GM18951 (cell line): Measurements from ENCODE around the gene SMURF2.

ENCODE experiments used
- POLR2A ChIP-seq: IDR thresholded peaks from 4 replicates; pipeline ENCODE4 v1.6.1; 2011; ENCODE audit warnings: mild to moderate bottlenecking; ENCODE audit not compliant: insufficient read length, insufficient read depth; ENCODE audit errors: extremely low read depth
- in situ Hi-C: fragments of 300-500 bp; cut with MboI; formaldehyde crosslinking; loops from one replicate; pipeline ENCODE4 v1.12.0; 2022; ENCODE audit warnings: low sequenced_read_pairs, mixed read lengths, inconsistent platforms; ENCODE audit not compliant: unreplicated experiment

Gene SMURF2

DNA sequence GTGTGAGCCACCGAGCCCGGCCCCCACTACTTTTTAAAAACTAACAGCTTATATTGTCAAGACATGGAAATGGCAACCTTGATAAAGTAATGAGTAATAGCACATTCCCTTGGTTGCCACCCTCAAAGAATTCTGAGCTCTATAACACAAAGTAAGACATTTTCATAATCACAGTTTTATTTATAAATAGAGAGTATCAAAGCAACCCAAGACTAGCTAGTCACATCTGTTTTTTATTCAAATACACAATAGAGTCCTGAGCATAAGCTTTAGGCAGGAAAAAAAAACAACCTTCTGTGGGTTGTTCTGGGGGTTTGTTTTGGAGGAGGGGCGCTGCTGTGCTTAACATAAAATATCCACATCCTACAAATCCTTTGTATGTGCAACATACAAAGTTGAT is 86.7 kb downstream of the SMURF2 start:
- TF ChIP-seq POLR2A, result no peak
- in situ Hi-C loops, result no loop called here

DNA sequence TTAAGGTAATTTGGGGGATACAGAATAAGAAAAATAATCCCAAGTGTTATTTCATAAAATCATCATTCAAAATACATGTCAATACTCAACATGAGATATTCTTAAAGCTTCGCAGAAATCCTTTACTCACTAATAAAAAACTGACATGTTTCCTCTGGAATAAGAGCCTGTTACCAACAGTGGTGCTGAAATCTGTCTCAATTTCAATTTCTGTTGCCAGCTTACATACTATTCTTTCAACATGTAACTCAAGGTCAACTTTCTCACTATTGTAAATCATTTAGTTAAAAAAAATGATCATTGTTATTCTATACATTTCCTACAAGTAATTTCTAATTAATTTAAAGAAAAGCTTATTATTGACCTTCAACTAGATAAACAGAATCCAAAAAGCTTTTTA is 87.5 kb downstream of the SMURF2 start:
- in situ Hi-C loops, result no loop called here
- no peak for TF ChIP-seq POLR2A

- TF ChIP-seq POLR2A, result no peak
- in situ Hi-C loops, result no loop called here
Observed at GRCh38 chr17:64573214-64573613, 88.9 kb downstream of the SMURF2 start.

- in situ Hi-C loops, result no loop called here
- no peak for TF ChIP-seq POLR2A
Observed at GRCh38 chr17:64572682-64573154, 89.4 kb downstream of the SMURF2 start.

GRCh38 chr17:64571746-64572145 is 90.4 kb downstream of the SMURF2 start:
- in situ Hi-C loops, result no loop called here
- no peak for TF ChIP-seq POLR2A

GRCh38 chr17:64565563-64565962 is 96.5 kb downstream of the SMURF2 start:
- TF ChIP-seq POLR2A, result no peak
- in situ Hi-C loops, result no loop called here

GRCh38 chr17:64564098-64564497 is 98.0 kb downstream of the SMURF2 start:
- in situ Hi-C loops, result no loop called here
- no peak for TF ChIP-seq POLR2A

DNA sequence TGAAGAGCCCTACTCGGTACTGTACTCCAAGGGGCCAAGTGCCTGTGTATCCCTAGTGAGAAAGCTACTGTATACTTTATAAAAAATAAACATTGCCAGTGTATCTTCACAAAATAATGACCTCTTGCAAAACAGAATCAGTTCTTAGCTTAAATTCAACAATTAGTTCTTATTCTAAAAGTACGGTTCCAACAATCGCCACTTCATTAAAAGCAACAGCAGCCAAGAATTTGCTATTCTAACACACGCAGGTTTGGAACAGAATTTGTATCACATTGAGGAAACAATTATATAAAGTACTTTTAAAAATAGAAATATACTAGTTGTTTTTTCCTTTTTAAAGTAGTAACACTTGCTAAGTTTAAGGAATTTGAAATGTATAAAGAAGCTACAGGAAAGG is 106.8 kb downstream of the SMURF2 start:
- in situ Hi-C loops, result no loop called here
- TF ChIP-seq POLR2A, result no peak

GRCh38 chr17:64554028-64554637 is 108.0 kb downstream of the SMURF2 start:
- no peak for TF ChIP-seq POLR2A
- in situ Hi-C loops, result no loop called here

GRCh38 chr17:64551461-64551860 is 110.6 kb downstream of the SMURF2 start:
- in situ Hi-C loops, result no loop called here
- no peak for TF ChIP-seq POLR2A

- no peak for TF ChIP-seq POLR2A
- in situ Hi-C loops, result no loop called here
Observed at GRCh38 chr17:64547319-64547718, 114.8 kb downstream of the SMURF2 start.

DNA sequence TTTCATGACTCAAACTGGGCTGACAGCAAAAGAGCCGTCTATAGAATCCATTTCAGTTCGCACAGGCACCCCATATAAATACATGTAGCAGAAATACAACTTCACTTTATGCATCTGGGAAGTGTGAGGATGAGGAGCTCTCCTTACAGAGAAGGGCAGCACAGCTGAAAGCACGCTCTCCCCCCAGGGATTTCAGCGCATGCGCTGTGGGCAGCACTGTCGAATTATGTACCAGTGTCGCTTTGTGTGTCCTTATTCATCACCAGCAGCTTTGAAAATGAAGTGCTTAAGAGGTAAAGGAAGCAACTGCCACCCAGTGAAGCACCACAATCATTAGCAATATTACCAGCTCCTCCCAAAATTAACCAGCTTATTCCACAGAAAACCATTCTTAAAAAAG is 115.4 kb downstream of the SMURF2 start:
- no peak for TF ChIP-seq POLR2A
- in situ Hi-C loops, result no loop called here

- in situ Hi-C loops, result no loop called here
- TF ChIP-seq POLR2A, result no peak
Observed at GRCh38 chr17:64544742-64545141, 117.4 kb downstream of the SMURF2 start.

GRCh38 chr17:64540118-64540776 is 121.9 kb downstream of the SMURF2 start:
- in situ Hi-C loops, result no loop called here
- no peak for TF ChIP-seq POLR2A
